Stimulated activated CD8-positive, alpha-beta memory T cell treated with anti-CD3 and anti-CD28 coated beads, Interleukin-12 subunit alpha, Interleukin-12 subunit beta, amount 100 ng/mL, for 1 hour (primary cell): ENCODE data around the gene LRRC25.
"Not testable (repeated sequence)": the region's sequence is repeated elsewhere in the genome, so short reads cannot be mapped to it uniquely, and the experiment has no call there.

Experiments
- DNase-seq: peaks from one replicate; pipeline ENCODE4 v3.0.0-alpha.2; 2020; ENCODE audit warnings: low read depth

The LRRC25 gene

DNA sequence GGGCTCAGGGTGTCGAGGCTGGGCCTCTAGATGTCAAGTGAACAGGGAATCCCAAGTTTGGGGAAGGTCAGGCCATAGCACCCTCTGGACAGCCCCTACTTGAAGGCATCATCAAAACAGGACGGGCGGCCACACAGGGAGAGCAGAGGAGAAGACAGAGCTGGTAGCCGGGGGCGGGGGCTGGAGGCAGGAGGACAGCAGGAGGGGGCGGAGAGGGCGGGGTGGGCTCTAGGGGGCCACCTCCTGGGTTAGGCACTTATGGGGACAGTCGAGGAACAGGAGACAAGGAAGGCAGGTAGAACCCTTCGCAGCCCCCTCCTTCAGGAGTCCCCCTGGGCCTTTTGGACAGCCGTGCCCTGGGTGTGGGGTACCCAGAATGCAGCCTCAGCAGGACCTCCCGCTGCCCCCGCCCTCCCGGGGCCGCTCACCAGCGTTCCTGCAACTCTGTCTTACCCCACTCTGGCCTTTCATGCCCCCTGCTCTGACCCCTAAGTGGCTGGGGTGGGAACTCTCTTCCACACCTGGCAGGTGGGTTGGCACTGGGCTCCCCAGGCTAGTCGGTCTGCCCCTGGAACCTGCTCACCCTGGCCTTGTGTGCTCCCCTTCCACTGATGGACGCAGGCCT lies 27.6 kb upstream of the LRRC25 start:
- DNase-seq = no peak

DNA sequence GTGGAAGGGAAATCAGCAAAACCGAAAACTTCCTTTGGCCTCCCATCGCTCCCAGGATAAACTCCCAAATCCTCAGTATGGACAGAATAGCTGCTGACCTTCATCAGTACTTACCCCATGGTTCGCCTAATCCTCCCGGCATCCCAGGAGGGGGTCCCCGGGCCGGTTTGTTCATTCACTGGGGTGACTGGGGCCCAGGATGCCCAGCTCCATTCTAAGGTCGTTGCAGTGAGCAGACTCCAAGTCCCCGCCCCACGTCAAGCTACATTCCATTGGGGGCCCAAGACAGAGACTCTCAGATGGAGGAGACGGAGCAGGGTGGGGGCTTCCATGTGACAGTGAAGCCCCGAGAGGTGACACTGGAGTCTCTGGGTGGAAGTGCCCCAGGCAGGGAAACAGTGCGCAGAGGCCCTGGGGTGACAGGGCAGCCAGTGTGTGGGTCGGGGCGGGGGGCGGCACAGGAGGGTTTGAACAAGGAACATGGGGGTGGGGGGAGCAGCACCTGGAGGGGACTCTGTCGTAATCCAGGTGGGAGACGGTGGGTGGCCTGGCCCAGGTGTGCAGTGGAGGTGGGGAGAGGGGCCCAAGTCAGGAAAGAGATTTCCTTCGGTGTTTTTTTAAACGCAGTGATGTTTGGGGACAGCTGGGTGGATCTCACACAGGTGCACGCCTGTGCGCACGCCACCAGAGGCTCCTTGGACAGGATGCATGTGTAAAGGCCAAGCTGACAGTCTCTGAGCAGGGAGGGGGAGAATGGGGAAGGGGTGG lies 26.9 kb upstream of the LRRC25 start:
- no peak for DNase-seq

- no peak for DNase-seq
Observed at GRCh38 chr19:18423258-18424020, 26.0 kb upstream of the LRRC25 start.

GRCh38 chr19:18422530-18423191 lies 25.2 kb upstream of the LRRC25 start:
- no peak for DNase-seq

DNA sequence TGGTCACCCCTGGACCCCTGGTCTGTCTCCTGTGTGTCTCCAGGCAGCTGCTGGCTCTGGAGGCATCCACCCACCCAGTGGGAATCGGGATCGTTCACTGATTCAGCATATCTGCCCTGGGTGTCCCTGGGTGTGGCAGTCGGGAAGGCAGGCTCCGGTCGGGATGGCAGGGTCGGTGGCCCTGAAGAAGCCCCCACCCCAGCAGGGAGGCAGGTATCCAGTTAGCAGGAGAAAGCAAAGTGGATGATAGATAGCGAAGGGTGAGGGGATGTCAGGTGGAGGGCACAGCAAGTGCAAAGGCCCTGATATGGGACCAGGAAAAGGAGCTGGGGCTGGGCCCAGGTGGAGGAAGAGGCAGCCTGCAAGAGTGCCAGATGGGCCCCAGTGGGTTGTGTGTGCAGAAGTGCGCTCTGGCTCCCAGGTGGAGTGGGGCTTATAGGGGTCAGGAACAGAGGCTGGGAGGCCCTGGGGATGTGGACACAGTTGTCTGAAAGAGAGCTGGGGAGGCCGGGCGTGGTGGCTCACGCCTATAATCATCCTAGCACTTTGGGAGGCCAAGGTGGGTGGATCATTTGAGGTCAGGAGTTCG lies 24.0 kb upstream of the LRRC25 start:
- no peak for DNase-seq

GRCh38 chr19:18420930-18421329 lies 23.5 kb upstream of the LRRC25 start:
- no peak for DNase-seq

GRCh38 chr19:18419699-18420460 lies 22.5 kb upstream of the LRRC25 start:
- DNase-seq = no peak

- peak; percentile 44 for DNase-seq
Observed at GRCh38 chr19:18419195-18419698, 21.8 kb upstream of the LRRC25 start, which contains the start of gene SSBP4. TSS of gene SSBP4 (plus strand) at chr19:18419398. CDS start at chr19:18419649, 251 bp downstream.

- DNase-seq = no peak
Observed at GRCh38 chr19:18418483-18419194, 21.2 kb upstream of the LRRC25 start.

DNA sequence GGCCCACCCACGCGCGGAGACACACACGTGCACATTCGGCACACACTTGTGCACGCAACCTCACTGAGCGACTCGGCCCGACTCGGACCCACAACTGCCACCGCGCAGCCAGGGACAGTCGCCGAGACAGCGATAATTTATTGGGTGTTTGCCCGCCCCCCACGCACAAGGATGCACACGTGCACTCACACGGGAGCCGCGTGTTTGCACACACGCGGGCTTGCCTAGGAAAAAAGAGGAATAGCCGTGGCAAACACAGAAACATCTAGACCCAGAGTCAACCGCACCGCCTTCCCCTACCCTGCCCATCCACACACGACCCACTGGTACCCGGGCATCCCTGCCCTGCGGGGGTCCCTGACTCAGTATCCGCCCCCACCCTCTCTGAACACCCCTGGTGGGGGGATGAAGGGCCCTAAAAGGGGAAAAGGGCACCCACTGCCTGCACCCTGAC lies 20.6 kb upstream of the LRRC25 start:
- no peak for DNase-seq

DNA sequence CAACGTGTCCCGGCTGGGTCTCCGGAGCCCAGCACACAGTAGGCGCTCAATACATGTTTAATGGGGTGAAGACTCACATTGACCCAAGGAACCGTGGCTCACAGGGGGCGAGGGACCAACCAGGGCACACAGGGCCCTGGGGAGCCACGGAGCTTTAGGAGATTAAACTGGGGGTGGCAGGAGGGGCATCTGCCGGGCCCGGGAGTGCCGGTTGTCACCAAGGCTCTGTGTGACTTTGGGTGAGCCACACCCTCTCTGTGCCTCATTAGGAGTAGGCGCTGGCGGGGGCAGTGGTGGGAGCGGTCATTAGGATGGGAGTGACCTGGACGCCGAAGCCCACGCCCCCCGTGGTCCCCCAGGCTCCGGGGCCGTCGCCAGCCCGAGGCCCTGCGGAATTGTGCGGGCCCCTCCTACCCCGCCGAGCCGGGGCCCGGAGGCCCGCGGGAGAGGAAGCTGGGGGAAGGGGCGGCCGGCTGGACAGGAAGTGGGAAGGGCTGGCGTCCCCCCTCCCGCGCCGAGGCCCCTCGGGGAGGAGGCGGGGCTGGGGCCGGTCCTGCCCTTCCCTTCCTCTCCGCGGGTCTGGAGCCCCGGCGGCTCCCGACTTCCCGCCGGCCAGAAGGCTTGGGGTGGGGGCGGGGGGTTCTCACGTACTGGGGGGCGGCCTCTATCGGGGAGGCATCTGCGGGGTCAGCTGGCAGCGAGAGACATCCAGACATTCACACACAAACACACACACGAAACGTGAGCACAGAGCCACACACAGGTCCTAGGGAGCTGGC lies 20.0 kb upstream of the LRRC25 start:
- DNase-seq = no peak

DNA sequence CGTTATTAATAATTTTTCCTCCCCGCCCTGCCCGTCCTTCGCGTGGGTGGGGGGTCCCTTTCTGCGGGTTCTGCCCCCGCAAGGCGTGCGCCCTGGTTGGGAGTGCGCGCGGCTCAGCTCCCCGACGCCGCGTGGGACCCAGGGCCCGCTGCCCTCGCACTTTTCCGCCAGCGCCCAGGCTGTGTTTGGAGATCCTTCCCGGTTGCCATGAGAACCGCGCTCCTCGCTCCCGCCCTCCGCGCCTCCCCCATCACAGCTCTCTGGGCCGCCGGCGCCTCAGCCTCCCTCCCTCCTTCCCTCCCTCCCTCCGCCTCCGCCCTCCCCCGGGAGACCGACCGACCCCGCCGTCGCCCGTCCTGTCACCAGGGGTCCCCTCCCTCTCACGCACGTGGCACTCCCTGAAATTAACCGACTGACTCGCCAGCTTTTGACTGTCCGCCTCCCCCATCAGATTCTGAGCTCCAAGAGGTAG lies 19.4 kb upstream of the LRRC25 start:
- peak; percentile 35 for DNase-seq

DNA sequence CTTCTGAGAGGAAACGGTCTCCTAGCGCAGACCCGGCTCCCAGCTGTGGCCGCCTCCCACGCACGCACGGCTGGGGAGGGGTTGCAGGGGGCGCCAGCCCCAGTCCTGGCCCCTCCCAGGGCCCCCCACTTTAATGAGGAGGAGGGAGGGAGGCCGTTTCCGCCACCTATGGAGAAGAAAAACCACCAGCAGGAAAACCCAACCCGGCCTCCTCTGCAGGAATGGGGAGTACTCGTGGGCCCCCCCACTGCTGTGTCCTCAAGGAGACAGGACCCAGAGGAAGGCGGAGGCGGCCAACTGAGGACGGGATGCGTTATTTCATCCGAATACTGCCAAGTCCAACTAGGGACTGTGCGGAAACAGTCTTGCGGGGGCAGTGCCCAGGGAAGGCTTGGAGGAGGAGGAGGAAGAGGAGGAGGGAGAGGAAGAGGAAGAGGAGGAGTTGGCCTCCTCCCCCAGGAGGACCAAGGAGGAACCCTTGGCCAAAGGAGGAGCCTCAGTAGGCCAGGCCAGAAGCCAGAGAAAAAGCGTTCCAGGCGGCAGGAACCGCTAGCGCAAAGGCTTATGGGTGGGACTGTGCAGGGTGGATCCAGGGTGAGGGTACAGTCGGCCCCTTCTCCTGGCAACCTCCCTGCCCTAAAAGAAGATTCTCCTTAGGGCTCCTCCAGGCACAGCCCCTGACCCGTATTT lies 17.9 kb upstream of the LRRC25 start:
- DNase-seq = no peak

DNA sequence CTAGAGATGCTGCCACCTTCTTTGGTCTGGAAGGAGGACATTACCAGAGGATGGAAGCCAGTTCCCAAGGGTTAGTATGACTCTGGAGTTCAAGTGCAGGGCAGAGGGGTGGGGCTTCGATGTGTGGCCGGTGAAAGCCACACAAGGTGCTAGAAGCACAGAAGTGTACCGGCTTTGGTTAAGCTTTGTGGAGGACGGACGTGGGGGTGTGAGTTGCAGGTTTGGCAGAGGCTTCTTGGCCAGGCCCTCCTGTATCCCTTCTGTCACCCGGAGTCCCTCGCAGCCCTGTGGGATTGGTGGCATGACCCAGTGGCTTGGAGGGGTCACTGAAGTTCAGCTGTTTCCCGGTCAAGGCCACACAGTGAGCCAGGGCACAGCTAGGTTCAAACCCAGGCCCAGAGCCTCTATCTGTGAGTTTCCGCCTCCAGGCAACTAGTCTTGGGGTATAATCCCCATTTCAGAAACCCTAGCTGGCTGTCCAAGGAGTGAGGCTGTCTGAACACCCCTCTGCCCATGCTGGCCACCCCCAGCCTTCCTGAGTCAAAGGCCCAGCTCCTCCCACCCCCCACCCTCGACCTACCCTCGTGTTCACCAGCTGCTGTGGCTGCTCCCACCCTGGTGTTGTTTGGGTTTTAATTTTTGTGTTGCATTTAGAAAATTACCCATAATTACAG lies 17.2 kb upstream of the LRRC25 start:
- no peak for DNase-seq

DNA sequence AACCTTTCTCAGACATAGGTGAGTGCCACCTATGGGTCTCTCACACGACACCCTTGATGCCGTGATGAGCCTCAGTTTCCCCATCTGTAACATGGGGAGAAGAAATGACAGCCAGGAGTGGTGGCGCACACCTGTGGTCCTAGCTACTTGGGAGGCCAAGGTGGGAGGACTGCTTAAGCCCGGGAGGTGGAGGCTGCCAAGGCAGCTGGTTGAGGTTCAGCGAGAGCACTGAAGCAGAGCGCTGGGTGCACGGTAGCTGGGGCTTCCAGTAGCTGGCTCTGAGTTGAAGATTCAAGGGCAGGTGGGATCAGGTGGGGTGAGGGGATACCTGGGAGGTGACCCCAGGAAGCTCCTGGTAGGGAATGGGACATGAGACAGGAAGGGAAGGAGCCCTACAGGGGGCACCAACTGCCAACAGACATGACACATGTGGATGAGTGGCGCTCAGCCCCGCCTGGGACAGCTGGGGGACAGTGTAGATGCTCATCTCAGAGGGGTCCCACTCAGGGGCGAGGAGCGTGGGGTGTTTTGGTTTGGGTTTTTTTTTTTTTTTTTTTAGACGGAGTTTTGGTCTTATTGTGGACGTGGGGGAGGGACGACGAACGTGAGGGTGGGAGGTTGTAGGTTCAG lies 15.3 kb upstream of the LRRC25 start:
- DNase-seq = no peak

- no peak for DNase-seq
Observed at GRCh38 chr19:18408053-18408476, 10.6 kb upstream of the LRRC25 start.

DNA sequence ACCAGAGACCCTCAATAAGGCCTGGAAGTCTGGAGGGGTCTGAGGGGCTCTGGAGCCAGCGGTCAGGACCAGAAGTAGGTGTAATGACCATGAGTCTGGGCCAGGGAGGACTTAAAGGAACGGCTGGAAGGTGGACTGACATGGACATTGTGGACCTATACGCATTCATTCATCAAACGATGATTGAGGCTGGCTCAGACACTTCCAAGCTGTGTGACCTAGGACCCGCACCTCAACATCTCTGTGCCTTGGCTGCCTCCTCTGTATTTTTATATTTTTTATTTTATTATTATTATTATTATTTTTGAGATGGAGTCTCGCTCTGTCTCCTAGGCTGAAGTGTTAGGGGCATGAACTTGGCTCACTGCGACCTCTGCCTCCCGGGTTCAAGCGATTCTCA lies 9.3 kb upstream of the LRRC25 start:
- no peak for DNase-seq

- DNase-seq = not testable (repeated sequence)
Observed at GRCh38 chr19:18405754-18406153, 8.3 kb upstream of the LRRC25 start.
